Measurements from ENCODE around the gene PRDM12.

The PRDM12 gene

DNA sequence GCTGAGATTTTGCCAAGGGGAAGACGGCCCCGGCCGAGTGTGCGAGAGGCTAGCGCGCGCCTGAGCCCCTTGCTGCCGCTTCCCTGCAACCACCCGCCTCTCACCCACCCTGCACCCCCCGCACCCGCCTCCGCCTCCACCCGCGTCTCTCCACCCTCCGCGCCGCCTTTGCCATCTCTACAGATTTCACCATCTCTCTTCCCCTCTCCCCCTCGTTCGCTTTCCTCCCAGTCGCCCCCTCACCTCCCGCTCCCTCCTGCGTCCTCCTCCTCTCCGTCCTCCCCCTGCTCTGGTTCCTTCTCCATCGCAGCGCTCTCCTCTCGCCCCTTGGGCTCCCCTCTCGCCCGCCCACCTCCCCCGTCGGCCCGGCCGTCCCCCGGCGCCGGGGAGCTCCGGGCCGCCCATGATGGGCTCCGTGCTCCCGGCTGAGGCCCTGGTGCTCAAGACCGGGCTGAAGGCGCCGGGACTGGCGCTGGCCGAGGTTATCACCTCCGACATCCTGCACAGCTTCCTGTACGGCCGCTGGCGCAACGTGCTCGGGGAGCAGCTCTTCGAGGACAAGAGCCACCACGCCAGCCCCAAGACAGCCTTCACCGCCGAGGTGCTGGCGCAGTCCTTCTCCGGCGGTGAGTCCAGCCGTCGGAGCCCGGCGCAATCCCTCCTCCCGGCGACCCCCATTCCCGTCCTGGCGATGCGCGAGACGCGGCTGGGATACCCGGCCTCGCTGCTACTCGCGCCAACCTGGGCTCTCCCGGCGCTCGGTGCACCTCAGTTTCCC, at the start of gene PRDM12:
Gene PRDM12, plus strand, starts transcription at position 344 of the 778 bp plus-strand sequence. Its CDS starts 60 bp downstream, at position 404.
- Histone ChIP-seq H3K27me3 (replicated peaks; ENCODE audit: control insufficient read depth, insufficient read depth, low read length) (peaks cover 55% of the 10 kb centered on the region), H3K36me3 (ENCODE audit: control insufficient read depth, insufficient read depth, low read length, severe bottlenecking) (no peaks in the 10 kb centered on the region), H3K9ac (ENCODE audit: low read length) (no peak within 1 kb of the TSS), H3K4me3 (ENCODE audit: low read length) (no peak within 1 kb of the TSS), H3K4me1 (ENCODE audit: control insufficient read depth, insufficient read depth, low read length) (no peaks in the 10 kb centered on the region), H3K9me3 (ENCODE audit: control insufficient read depth, low read length) (no peaks in the 10 kb centered on the region)
- DNase-seq (ENCODE audit: low read depth): peak; percentile 24

GRCh38 chr9:130616451-130616850, 47.9 kb upstream of the PRDM12 start:
- no peaks in the 10 kb centered on the region for H3K27me3 ChIP-seq (replicated peaks; ENCODE audit: control insufficient read depth, insufficient read depth, low read length)
- H3K9me3 ChIP-seq (ENCODE audit: control insufficient read depth, low read length): no peaks in the 10 kb centered on the region
- no peak overlapping the region for H3K4me3 ChIP-seq (ENCODE audit: low read length)
- no peaks in the 10 kb centered on the region for H3K4me1 ChIP-seq (ENCODE audit: control insufficient read depth, insufficient read depth, low read length)
- no peak overlapping the region for H3K9ac ChIP-seq (ENCODE audit: low read length)
- H3K36me3 ChIP-seq (ENCODE audit: control insufficient read depth, insufficient read depth, low read length, severe bottlenecking): peaks cover 99% of the 10 kb centered on the region
- no peak for DNase-seq (ENCODE audit: low read depth)

GRCh38 chr9:130623466-130623865, 40.9 kb upstream of the PRDM12 start:
- H3K9me3 ChIP-seq (ENCODE audit: control insufficient read depth, low read length): no peaks in the 10 kb centered on the region

DNA sequence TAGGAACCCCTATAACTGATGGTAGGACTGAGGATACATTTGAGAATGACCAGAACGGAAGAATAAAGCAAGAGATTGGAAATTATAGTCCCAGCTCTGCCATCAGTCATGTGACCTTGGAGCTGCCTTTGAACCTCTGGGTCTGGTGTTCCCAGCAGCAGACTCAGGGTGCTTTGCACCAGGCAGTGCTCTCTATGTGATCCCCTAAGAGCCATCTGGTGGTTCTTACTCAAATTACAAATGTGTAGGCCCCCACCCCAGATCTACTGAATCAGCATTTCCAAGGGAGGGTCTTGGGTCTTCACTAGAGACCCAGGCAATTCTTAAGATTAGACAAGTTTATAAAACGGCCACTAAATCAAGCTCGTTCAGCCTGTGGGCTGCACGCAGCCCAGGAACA, 40.2 kb upstream of the PRDM12 start:
- H3K36me3 ChIP-seq (ENCODE audit: control insufficient read depth, insufficient read depth, low read length, severe bottlenecking): peaks cover 91% of the 10 kb centered on the region
- no peaks in the 10 kb centered on the region for H3K27me3 ChIP-seq (replicated peaks; ENCODE audit: control insufficient read depth, insufficient read depth, low read length)
- no peak overlapping the region for H3K4me3 ChIP-seq (ENCODE audit: low read length)
- H3K9ac ChIP-seq (ENCODE audit: low read length): no peak overlapping the region
- H3K9me3 ChIP-seq (ENCODE audit: control insufficient read depth, low read length): no peaks in the 10 kb centered on the region
- H3K4me1 ChIP-seq (ENCODE audit: control insufficient read depth, insufficient read depth, low read length): no peaks in the 10 kb centered on the region
- no peak for DNase-seq (ENCODE audit: low read depth)

More at GRCh38 chr9:130623466-130623865, 40.9 kb upstream of the PRDM12 start:
- H3K4me3 ChIP-seq (ENCODE audit: low read length): no peak overlapping the region
- H3K27me3 ChIP-seq (replicated peaks; ENCODE audit: control insufficient read depth, insufficient read depth, low read length): no peaks in the 10 kb centered on the region
- DNase-seq (ENCODE audit: low read depth): no peak
- no peaks in the 10 kb centered on the region for H3K4me1 ChIP-seq (ENCODE audit: control insufficient read depth, insufficient read depth, low read length)
- peaks cover 94% of the 10 kb centered on the region for H3K36me3 ChIP-seq (ENCODE audit: control insufficient read depth, insufficient read depth, low read length, severe bottlenecking)
- H3K9ac ChIP-seq (ENCODE audit: low read length): no peak overlapping the region

- Histone ChIP-seq H3K9ac (ENCODE audit: low read length) (no peak overlapping the region), H3K27me3 (replicated peaks; ENCODE audit: control insufficient read depth, insufficient read depth, low read length) (no peaks in the 10 kb centered on the region), H3K4me3 (ENCODE audit: low read length) (no peak overlapping the region), H3K4me1 (ENCODE audit: control insufficient read depth, insufficient read depth, low read length) (no peaks in the 10 kb centered on the region), H3K36me3 (ENCODE audit: control insufficient read depth, insufficient read depth, low read length, severe bottlenecking) (peaks cover 89% of the 10 kb centered on the region), H3K9me3 (ENCODE audit: control insufficient read depth, low read length) (no peaks in the 10 kb centered on the region)
- DNase-seq (ENCODE audit: low read depth): no peak
Observed at GRCh38 chr9:130626249-130626996, 38.0 kb upstream of the PRDM12 start.

DNA sequence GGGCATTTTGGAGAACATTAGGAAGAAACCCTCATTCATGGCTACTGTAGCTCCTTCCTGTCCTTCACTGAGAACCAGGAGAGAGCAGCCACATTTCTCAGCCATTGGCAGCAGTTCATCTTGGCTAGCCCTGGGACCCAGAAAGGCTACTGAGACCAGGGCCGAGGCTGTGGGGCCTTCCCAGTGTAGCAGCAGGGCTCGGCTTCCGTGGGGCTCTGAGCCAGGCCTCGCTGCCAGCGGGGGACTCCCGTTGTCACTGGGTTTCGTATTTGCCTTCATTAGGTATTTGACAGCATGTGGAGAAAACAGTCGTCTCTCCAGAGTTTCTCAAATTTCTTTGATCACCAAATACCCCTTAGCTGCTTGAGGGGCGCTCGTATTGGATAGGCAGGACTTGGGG, 37.3 kb upstream of the PRDM12 start:
- peaks cover 94% of the 10 kb centered on the region for H3K36me3 ChIP-seq (ENCODE audit: control insufficient read depth, insufficient read depth, low read length, severe bottlenecking)
- H3K4me3 ChIP-seq (ENCODE audit: low read length): no peak overlapping the region
- no peaks in the 10 kb centered on the region for H3K9me3 ChIP-seq (ENCODE audit: control insufficient read depth, low read length)
- no peak for DNase-seq (ENCODE audit: low read depth)
- no peak overlapping the region for H3K9ac ChIP-seq (ENCODE audit: low read length)
- H3K4me1 ChIP-seq (ENCODE audit: control insufficient read depth, insufficient read depth, low read length): no peaks in the 10 kb centered on the region
- H3K27me3 ChIP-seq (replicated peaks; ENCODE audit: control insufficient read depth, insufficient read depth, low read length): no peaks in the 10 kb centered on the region

- no peaks in the 10 kb centered on the region for H3K27me3 ChIP-seq (replicated peaks; ENCODE audit: control insufficient read depth, insufficient read depth, low read length)
- H3K9ac ChIP-seq (ENCODE audit: low read length): no peak overlapping the region
- no peaks in the 10 kb centered on the region for H3K4me1 ChIP-seq (ENCODE audit: control insufficient read depth, insufficient read depth, low read length)
- no peak for DNase-seq (ENCODE audit: low read depth)
- no peak overlapping the region for H3K4me3 ChIP-seq (ENCODE audit: low read length)
- H3K9me3 ChIP-seq (ENCODE audit: control insufficient read depth, low read length): no peaks in the 10 kb centered on the region
- H3K36me3 ChIP-seq (ENCODE audit: control insufficient read depth, insufficient read depth, low read length, severe bottlenecking): peaks cover 95% of the 10 kb centered on the region
Observed at GRCh38 chr9:130627896-130628792, 36.2 kb upstream of the PRDM12 start.

GRCh38 chr9:130629443-130630070, 34.8 kb upstream of the PRDM12 start:
- Histone ChIP-seq H3K9me3 (ENCODE audit: control insufficient read depth, low read length) (no peaks in the 10 kb centered on the region), H3K27me3 (replicated peaks; ENCODE audit: control insufficient read depth, insufficient read depth, low read length) (no peaks in the 10 kb centered on the region), H3K4me1 (ENCODE audit: control insufficient read depth, insufficient read depth, low read length) (no peaks in the 10 kb centered on the region), H3K36me3 (ENCODE audit: control insufficient read depth, insufficient read depth, low read length, severe bottlenecking) (peaks cover 95% of the 10 kb centered on the region), H3K9ac (ENCODE audit: low read length) (no peak overlapping the region), H3K4me3 (ENCODE audit: low read length) (no peak overlapping the region)
- no peak for DNase-seq (ENCODE audit: low read depth)

DNA sequence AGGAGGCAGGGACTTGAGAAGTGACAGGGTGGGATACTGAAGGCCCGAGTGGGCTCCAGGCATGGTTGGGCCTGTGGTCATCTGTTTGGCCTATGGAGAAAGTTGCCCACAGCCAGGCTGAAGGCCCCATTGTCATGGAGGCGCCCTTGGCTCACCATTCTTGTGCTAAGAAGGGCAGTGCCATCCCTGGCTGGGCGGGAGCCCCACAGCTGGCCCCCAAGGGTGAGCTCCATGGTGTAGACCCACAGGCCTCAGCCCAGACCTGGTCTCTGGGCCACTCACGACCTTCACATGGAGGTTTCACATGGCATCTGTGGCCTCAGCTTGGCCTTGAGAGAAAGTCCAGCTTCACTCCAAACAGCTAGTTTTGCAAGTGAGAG, 34.3 kb upstream of the PRDM12 start:
- no peak for DNase-seq (ENCODE audit: low read depth)
- peaks cover 95% of the 10 kb centered on the region for H3K36me3 ChIP-seq (ENCODE audit: control insufficient read depth, insufficient read depth, low read length, severe bottlenecking)

DNA sequence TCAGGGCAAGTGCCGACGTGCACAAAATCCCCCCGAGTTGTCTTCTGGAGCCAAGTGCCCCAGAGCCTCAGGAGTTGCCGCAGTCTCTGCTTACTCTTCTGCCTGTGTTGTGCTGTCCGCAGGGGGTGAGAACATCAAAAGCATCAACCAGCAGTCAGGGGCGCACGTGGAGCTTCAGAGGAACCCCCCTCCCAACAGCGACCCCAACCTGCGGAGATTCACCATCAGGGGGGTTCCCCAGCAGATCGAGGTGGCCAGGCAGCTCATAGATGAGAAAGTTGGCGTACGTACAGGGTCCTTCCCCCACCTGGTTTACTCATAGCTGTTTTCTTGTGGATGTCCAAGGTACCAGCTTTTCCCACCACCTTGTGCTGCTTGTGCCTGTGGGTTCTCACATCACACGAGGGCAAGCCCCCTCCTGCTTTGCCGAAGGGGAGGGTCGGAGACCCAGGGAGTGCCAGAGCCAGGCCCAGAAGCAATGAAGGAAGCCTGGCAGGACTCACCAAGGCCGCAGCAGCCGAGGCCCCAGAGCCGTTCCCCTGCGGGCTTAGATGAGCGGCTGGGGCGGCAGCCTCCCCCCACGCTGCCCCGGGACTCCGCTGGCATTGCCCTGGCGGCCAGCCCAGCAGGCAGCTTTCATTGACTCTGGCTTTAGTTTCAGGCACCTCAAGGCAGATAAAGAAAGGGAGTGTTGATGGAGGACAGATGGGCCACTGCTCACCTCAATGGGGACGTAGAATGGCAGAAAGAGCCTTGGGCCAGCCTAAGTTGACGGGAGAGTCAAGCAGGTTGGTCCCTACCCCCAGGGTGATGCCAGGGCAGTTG, 33.7 kb upstream of the PRDM12 start:
- H3K4me3 ChIP-seq (ENCODE audit: low read length): no peak overlapping the region
- no peaks in the 10 kb centered on the region for H3K9me3 ChIP-seq (ENCODE audit: control insufficient read depth, low read length)
- no peak for DNase-seq (ENCODE audit: low read depth)
- no peaks in the 10 kb centered on the region for H3K4me1 ChIP-seq (ENCODE audit: control insufficient read depth, insufficient read depth, low read length)
- H3K36me3 ChIP-seq (ENCODE audit: control insufficient read depth, insufficient read depth, low read length, severe bottlenecking): peaks cover 95% of the 10 kb centered on the region
- H3K9ac ChIP-seq (ENCODE audit: low read length): no peak overlapping the region
- no peaks in the 10 kb centered on the region for H3K27me3 ChIP-seq (replicated peaks; ENCODE audit: control insufficient read depth, insufficient read depth, low read length)

More for the DNA sequence above, 34.3 kb upstream of the PRDM12 start:
- Histone ChIP-seq H3K9ac (ENCODE audit: low read length) (no peak overlapping the region), H3K27me3 (replicated peaks; ENCODE audit: control insufficient read depth, insufficient read depth, low read length) (no peaks in the 10 kb centered on the region), H3K4me3 (ENCODE audit: low read length) (no peak overlapping the region), H3K4me1 (ENCODE audit: control insufficient read depth, insufficient read depth, low read length) (no peaks in the 10 kb centered on the region), H3K9me3 (ENCODE audit: control insufficient read depth, low read length) (no peaks in the 10 kb centered on the region)

Measured in adipocyte (in vitro differentiated cells).